Stimulated activated CD4-positive, alpha-beta T cell treated with anti-CD3 and anti-CD28 coated beads, Interleukin-1b, Interleukin-23, amount 100 ng/mL, for 1 hour (primary cell): Measurements from ENCODE around the gene DGCR2.
A peak's percentile ranks its signal among the peaks of the same experiment; 100 is the strongest.
"Not testable (repeated sequence)": the region's sequence is repeated elsewhere in the genome, so short reads cannot be mapped to it uniquely, and the experiment has no call there.

ENCODE experiments used
- DNase-seq, 2 donors: peaks; one replicate each; pipeline ENCODE4 v3.0.0-alpha.2; 2020; ENCODE audit warnings: low read depth in 2 of 2

Gene DGCR2, protein sequence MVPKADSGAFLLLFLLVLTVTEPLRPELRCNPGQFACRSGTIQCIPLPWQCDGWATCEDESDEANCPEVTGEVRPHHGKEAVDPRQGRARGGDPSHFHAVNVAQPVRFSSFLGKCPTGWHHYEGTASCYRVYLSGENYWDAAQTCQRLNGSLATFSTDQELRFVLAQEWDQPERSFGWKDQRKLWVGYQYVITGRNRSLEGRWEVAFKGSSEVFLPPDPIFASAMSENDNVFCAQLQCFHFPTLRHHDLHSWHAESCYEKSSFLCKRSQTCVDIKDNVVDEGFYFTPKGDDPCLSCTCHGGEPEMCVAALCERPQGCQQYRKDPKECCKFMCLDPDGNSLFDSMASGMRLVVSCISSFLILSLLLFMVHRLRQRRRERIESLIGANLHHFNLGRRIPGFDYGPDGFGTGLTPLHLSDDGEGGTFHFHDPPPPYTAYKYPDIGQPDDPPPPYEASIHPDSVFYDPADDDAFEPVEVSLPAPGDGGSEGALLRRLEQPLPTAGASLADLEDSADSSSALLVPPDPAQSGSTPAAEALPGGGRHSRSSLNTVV

DNA sequence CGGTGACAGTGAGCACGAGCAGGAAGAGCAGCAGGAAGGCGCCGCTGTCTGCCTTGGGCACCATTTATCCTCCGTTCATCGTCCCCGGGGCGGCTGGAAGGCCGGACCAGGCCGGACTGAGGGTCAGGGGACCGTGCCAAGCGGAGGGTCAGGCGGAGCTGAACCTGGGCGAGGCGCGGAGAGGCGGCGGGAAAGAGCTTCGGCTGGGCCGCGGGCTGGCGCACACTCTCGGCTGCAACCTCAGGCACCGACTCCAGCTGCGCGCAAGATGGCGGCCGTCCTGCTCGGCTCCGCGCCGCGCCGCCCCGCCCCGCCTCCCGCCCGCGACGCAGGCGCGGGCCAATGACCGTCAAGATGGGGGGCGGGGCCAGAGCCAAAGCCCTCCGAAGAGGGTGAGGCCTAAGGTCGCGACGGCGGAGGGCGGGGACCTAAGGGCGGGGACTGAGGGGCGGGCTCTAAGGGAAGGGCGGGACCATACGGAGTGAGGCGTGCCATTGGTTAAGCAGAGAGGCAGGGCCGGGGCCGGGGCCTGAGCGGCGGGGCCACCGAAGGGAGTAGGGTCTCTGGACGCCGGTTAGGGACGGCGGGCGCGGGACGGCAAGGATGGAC, at the start of gene DGCR2:
Gene DGCR2, minus strand, starts transcription at position 270 of the 609 bp plus-strand sequence. Its CDS starts 206 bp downstream, at position 64.
- peak; percentile 93 to 94 for DNase-seq

DNA sequence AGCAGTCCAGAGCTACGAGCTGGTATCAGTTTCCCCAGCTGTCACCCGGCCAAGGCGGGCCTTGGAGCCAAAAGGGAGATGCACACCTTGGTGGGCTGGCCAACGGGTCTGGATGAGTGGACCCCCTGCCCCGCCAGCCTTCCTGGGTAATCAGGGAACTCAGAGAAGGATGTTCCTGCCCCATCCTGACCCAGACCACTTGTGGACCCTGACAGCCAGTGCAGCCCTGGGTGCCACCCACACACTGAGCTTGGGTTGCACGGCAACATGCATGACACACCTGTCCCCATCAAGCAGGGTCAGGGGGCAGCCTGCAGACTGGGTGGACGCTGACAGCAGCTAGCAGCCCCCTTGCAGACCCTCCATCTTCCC, 47.7 kb upstream of the DGCR2 start:
- DNase-seq, result no peak

DNA sequence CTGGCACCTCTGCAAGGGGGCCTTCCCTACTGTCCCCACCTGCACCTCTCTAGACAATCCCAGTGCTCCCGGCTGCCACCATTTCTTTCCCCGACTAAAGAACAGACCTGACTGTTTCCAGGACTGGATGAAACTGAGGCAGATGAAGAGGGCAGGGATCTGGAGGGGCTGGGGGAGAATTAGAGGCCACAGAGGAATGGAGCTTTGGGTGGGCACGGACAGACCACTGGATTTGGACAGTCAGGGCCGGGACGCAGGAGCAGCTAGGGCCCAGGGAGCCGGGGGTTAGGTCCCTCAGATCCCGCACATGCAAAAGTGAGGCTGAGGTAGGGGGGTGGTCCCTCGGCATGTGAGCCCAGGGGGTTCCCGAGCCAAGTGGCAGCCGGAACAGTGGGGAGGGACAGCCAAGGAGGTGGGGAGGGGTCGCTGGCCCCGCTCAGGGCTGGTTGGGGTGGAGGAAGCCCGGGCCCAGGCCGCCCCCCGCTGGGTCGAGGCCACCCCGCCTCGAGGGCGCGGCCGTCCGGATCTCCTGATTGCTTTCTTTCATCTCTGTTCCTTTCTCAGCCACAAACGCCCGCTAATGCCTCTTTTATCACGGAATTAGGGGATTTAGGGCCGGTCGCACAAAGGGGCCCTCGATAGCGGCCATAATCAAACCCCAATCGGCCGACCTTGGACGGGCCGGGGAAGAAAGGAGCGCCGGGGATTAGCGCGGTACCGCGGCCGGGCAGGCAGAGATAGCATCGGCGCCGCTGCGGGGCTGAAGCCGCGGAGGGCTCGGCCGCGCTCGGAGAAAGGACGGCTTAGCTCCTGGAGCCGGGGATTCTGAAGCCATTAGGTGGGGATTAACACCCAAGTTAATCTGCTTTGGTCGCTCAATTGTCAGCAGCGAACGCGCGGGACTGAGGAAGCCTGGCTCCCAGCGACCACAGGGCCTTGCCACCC, 47.1 kb upstream of the DGCR2 start:
- no peak for DNase-seq

DNA sequence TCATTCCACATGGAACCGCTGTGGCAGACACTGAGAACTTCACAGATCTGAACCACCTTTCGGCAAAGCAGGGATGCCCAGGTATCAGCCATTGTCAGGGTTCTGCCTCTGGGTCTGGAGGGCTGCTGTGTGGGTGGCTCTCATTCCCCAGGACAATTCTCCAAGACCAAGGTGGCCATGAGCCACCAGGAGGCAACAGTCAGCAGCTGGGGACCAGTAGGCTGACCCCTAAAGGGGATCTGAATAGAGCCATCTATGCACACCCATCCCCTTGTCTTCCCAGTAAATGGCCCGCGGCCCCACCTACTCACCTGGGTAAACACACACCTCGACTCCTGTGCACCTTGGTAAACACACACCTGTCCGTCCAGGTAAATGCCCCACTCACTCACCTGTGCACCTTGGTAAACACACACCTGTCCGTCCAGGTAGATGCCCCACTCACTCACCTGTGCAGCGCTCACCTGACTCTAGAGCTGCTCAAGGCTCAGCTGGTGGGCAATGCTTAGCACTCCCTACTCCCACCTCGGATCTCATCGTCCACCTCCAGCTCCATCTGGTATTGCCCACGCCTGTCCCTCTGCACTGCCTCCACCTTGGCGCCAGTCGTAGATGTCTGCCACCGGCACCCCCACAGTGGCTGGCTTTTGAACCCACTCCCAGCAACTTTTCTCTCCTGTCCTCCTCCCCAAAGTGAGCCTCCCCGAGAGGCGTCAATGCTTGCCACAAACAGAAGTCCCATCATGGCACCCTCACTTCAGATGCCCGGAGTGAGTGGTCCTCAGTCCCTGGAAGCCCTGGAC, 46.1 kb upstream of the DGCR2 start:
- DNase-seq, result no peak

DNA sequence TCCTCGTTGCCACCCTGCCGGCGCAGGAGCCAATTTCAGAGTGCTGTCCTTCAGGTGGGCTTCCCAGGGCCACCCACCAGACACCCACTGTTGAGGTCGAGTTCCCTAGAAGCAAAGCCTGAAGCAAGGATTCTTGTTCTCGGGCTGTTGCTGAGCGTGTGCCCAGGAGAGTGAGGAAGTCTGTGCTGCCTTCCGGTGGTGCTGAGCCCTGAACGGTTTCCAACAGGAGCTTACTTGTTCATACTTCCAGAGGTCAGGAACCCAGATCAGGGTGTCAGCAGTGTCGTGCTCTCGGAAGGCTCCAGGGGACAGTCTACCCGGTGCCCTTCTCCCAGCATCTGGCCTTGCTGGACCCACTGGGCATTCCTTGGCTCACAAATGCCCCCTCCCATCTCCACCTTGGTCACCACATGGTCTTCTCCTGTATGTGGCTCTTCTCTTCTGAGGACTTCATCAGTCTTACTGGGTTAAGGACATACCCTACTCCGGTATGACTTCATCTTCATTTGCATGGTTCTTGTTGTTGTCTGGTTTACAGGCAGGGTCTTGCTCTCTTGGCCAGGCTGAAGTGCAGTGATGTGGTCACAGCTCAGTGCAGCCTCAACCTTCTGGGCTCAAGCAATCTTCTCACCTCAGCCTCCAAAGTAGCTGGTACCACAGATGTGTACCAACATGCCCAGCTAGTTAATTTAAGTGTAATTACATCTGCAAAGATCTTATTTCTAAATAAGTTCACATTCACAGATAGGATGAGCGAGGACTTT, 45.1 kb upstream of the DGCR2 start:
- no peak for DNase-seq

DNA sequence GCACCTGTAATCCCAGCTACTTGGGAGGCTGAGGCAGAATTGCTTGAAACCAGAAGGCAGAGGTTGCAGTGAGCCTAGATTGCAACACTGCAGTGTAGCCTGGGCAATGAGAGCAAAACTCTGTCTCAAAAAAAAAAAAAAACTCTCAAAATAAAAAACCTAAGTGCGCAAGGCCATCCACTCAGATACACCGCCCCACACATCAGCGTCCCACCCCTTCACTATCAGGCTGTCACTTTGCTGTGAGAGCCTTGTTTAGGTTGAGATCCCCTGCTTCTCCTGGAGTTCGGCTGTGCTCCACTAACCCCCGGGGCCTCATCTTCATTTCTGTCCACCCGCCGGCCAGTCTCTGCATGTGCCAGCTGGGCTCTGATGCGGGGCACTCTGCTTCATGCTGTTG, 44.2 kb upstream of the DGCR2 start:
- no peak for DNase-seq

DNA sequence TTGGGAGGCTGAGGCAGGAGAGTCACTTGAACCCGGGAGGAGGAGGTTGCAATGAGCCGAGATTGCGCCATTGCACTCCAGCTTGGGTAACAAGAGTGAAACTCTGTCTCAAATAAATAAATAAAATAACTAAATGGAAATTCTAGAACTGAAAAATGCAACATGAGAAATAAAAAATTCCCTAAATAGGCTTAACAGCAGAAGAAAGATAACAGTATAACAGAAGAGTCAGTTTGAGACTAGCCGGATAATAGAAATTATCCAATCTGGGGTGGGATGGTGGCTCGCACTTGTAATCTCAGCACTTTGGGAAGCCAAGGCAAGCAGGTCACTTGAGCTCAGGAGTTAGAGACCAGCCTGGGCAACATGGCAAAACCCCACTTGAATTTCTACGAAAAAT, 42.2 kb upstream of the DGCR2 start:
- DNase-seq, result no peak

DNA sequence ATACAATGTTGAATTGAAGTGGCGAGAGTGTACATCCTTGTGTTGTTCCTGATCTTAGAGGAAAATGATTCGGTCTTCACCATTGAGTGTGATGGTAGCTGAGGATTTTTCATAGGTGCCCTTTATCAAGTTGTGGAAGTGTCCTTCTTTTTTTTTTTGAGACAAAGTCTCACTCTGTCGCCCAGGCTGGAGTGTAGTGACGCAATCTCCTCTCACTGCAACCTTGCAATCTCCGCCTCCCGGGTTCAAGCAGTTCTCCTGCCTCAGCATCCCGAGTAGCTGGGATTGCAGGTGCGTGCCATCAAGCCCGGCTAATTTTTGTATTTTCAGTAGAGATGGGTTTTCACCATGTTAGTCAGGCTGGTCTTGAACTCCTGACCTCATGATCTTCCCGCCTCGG, 36.4 kb upstream of the DGCR2 start:
- DNase-seq, result not testable (repeated sequence)

DNA sequence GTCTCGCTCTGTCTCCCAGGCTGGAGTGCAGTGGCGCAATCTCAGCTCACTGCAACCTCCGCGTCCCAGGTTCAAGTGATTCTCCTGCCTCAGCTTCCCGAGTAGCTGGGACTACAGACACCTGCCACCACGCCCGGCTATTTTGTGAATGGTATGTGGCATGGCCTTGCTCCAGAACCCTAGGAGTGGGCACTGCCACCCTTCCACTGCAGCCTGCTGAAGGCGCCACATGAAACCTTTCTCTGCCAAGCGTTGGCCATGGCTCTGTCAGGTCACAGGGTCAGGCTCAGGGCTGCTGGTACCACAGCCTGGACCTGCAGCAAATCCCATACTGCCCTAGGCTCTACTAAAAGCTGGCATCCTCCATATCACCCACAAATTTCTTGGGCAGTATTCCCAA, 33.9 kb upstream of the DGCR2 start:
- not testable (repeated sequence) for DNase-seq

DNA sequence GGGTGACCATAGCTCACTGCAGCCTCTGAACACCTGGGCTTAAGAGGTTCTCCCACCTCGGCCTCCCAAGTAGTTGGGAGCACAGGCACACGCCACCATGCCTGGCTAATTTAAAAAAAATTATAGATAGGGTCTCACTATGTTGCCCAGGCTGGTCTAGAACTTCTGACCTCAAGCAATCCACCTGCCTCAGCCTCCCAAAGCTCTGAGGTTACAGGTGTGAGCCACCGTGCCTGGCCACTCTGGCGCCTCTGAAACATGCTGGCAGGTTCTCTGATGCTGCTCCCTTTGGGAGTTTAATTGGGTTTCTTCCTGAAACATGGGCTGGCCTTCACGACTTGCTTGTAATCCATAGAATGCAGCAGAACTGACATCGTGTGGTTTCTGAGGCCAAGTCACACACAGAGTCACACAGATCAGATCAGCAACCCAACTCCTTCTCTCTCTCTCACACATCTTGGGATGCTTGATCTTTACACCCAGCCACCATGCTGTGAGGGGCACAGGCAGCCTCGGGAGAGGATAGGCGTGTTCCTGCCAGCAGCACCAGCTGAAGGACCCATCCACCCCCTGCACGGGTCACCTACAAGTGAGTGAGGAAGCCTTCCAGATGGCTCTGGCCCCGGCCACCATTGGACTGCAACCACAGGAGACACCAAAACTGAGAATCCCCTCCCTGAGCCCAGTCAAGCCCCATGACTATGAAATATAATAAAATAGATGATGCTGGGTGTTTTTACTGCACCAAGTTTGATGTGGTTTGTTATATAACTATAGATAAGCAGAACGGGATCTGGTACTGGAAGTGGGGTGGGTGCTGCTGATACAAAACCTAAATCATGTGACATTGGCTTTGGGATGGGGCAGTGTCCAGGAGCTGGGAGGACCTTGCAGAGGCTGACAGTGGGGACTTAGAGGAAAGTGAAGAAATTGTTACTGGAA, 31.0 kb upstream of the DGCR2 start:
- no peak for DNase-seq

DNA sequence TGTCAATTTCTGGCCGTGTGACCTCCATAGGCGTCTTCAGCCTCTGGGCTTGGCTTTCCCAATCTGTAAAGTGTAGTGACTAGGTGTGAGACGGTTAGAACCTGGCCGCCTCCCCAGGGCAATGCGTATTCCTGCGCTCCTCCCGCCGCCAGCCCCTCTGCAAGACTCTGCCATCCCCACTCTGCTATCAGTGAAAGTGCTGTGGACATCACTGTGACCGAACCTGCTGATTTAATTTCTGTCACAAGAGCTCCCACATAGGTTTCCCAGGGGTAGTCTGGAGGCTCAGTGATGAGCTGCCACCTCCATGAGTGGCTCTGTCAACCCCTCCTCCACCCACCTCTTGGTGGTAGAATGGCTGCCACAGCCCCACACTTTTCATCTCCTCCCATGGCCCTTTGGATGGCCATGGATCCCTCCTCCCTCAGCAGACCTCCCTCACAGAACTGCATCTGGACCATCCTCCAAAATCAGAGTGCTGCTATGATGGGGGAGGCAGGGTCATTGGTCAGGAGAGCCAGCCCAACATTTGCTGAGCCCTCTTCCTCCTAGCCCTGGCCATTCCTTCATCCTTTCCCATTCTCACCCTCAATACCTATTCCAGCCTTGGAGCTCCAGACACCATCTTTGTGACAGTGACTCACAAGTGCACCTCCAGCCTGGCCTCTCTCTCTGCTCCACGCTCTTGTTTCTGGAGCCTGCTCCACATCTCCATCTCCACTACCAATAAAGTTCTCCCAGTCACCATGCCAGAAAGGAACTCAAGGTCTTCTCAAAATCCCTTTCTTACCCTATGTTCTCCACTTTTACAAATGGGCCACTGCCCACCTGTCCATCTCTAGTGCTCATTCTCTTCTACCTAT, 29.3 kb upstream of the DGCR2 start:
- DNase-seq, result no peak

DNA sequence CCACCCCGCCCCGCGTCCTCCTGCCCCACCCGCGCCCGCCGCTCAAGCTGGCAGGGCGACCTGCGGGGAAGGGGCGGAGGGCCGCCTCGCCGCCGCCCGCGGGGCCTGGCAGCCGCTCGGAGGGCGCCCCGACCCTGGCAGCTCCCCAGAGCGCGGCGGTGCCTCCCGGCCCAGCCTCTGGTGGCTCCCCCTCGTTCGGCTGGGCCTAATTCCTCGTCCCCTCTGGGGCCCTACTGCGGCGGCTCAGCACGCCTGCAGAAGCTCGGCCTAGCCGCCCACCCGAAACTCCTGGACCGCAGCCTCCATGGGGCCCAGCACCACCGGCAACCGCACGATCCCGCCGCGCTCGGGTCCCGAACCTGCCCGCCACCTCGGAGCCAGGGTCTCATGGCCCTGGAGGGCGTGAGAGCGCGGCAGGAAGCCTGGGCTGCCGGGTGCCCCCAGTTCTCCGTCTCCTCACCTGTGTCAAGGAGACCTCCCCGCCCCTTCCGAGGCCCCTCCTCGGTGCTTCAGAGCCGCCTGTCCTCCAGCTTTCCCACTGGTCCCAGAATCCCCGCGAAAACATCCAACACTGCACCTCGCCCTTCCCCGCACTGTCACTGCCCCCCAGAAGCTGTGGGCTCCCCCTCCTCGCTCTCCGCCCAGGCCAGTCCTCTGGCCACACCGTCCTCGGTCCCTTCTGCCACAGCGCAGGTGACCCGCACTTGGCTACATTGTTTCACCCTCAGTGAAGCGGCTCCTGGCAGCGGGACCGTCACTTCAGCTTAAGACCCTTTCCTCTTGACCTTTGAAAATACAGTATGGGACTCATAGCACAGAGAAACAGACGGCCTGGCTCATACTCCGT, 28.5 kb upstream of the DGCR2 start:
- DNase-seq, result no peak

DNA sequence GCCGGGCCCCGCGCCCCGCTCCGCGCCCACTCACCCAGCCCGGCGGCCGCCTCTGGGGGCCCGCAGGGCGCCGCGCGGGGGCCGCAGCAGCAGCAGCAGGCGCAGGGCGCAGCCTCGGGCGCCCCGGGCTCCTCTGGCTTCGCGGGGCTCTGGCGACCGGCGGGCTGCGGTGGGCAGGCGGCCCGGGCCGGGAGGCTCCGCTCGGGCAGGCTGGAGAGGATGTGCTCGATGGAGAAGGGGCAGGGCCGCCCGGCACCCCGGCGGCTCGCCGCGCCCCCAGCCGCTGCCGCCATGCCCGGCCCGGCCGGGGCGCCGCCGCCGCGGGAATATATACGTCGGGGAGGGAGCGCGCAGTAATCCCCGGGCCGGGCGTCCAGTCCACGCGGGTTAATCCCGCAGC, 27.8 kb upstream of the DGCR2 start, which contains the start of gene GSC2:
Gene GSC2, minus strand, starts transcription at position 302 of the 400 bp plus-strand sequence. Its CDS starts 9 bp downstream, at position 293.
- DNase-seq, result no peak

DNA sequence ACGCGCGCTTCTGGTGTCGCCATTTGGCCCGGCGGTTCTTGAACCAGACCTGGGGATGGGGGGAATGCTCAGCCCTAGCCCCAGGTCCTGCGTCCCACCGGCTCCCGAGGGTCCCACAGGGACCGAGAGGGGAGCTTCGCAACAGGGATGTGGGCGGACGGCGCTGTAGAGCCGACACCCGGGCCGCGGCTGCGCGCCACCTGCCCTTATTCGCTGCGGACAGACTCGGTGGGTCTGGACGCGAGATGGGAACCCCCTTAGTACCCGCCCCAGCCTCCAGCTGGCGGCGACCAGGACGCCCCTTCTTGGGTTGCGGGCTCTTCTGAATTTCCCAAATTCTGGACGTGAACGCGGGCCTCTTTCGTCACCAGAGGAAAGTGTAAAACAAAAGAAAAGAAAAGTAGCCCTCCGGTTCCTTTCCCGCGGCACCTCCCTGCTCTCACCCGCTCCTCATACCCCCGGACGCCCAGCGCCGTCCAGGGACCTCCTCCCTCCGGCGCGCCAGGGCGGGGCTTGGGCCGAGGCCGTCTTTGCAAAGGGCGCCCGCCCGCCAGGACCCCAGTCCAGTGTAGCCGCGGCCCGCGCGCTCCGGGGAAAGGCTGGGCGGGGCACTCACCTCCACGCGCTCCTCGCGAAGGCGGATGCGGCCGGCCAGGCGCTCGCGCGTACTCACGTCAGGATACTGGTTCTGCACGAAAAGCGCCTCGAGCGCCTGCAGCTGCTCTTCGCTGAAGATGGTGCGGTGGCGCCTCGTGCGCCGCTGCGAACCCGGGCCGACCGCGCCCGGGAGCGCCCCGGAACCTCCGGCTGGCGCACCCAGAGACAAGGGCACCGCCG, 27.1 kb upstream of the DGCR2 start:
- DNase-seq, result no peak

DNA sequence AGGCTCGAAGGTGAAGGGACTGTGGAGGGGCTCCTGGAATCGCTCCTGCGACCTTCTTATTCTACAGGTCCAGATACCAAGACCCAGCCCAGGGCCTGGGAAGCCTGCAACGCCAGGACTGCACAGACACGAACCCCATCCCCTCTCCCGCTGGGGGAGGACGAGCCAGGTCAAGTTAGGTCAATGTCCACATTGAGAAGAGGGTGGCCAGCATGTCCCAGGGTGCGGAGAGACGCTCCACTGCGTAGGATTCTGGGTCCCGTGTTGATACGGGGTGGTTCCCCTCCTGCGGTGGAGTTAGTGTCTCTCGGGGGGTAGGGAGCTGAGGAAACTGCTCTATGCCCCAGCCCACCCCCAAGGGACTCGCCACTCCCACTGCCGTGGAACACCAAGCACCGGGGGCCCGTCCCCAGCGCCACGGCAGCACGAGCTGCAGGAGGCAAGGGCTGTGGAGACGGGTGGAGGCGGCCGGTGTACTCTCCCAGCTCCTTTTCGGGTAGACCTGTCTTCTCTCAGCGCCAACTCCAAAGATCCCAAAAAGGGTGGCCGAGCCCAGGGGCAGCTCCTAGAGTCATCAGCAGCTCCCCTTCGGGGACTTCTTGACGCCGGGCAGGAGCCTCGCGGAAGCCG, 26.3 kb upstream of the DGCR2 start:
- DNase-seq, result no peak
